ENCODE data around the gene UTP20. TPM values are rescaled to one million over a fixed set of nuclear protein-coding genes. Genes with fewer than 3 reads are reported as not detected.

The UTP20 gene
- total RNA-seq, 1 donor from 2014 or later, result 7.5 TPM

GRCh38 chr12:101322480-101322879 lies 42.6 kb downstream of the UTP20 start:
- Histone ChIP-seq H3K4me3 (no peak overlapping the region), H3K9me3 (replicated peaks) (no peaks in the 10 kb centered on the region), H3K36me3 (peaks cover 70% of the 10 kb centered on the region), H3K27ac (replicated peaks) (no peak overlapping the region), H3K4me1 (no peaks in the 10 kb centered on the region), H3K27me3 (ENCODE audit: low read depth) (no peaks in the 10 kb centered on the region)
- no peak for DNase-seq
- TF ChIP-seq CTCF (IDR thresholded peaks at IDR 0.05; ENCODE audit: borderline replicate concordance), result no peak
- intact Hi-C loops (cut with micrococcal nuclease), result no loop called here

- Histone ChIP-seq H3K4me1 (no peaks in the 10 kb centered on the region), H3K4me3 (no peak overlapping the region), H3K36me3 (peaks cover 71% of the 10 kb centered on the region), H3K27ac (replicated peaks) (no peak overlapping the region), H3K9me3 (replicated peaks) (no peaks in the 10 kb centered on the region), H3K27me3 (ENCODE audit: low read depth) (no peaks in the 10 kb centered on the region)
- intact Hi-C loops (cut with micrococcal nuclease), result no loop called here
- TF ChIP-seq CTCF (IDR thresholded peaks at IDR 0.05; ENCODE audit: borderline replicate concordance), result no peak
- DNase-seq, result no peak
Measured at GRCh38 chr12:101323255-101323654, 43.4 kb downstream of the UTP20 start.

GRCh38 chr12:101325590-101325989 lies 45.7 kb downstream of the UTP20 start:
- Histone ChIP-seq H3K4me1 (no peaks in the 10 kb centered on the region), H3K27me3 (ENCODE audit: low read depth) (no peaks in the 10 kb centered on the region), H3K36me3 (peaks cover 72% of the 10 kb centered on the region), H3K4me3 (no peak overlapping the region), H3K9me3 (replicated peaks) (no peaks in the 10 kb centered on the region), H3K27ac (replicated peaks) (no peak overlapping the region)
- DNase-seq, result no peak
- intact Hi-C loops (cut with micrococcal nuclease), result no loop called here
- no peak for TF ChIP-seq CTCF (IDR thresholded peaks at IDR 0.05; ENCODE audit: borderline replicate concordance)

GRCh38 chr12:101327051-101327450 lies 47.1 kb downstream of the UTP20 start:
- DNase-seq, result no peak
- Histone ChIP-seq H3K4me3 (no peak overlapping the region), H3K27ac (replicated peaks) (no peak overlapping the region), H3K36me3 (peaks cover 65% of the 10 kb centered on the region), H3K27me3 (ENCODE audit: low read depth) (no peaks in the 10 kb centered on the region), H3K9me3 (replicated peaks) (no peaks in the 10 kb centered on the region), H3K4me1 (no peaks in the 10 kb centered on the region)
- no peak for TF ChIP-seq CTCF (IDR thresholded peaks at IDR 0.05; ENCODE audit: borderline replicate concordance)
- intact Hi-C loops (cut with micrococcal nuclease), result no loop called here

GRCh38 chr12:101327546-101327945 lies 47.6 kb downstream of the UTP20 start:
- Histone ChIP-seq H3K27ac (replicated peaks) (no peak overlapping the region), H3K4me1 (no peaks in the 10 kb centered on the region), H3K36me3 (peaks cover 61% of the 10 kb centered on the region), H3K9me3 (replicated peaks) (no peaks in the 10 kb centered on the region), H3K4me3 (no peak overlapping the region), H3K27me3 (ENCODE audit: low read depth) (no peaks in the 10 kb centered on the region)
- no peak for DNase-seq
- no peak for TF ChIP-seq CTCF (IDR thresholded peaks at IDR 0.05; ENCODE audit: borderline replicate concordance)
- intact Hi-C loops (cut with micrococcal nuclease), result no loop called here

GRCh38 chr12:101328917-101329316 lies 49.0 kb downstream of the UTP20 start:
- intact Hi-C loops (cut with micrococcal nuclease), result no loop called here
- Histone ChIP-seq H3K9me3 (replicated peaks) (no peaks in the 10 kb centered on the region), H3K4me1 (no peaks in the 10 kb centered on the region), H3K4me3 (no peak overlapping the region), H3K36me3 (peaks cover 70% of the 10 kb centered on the region), H3K27me3 (ENCODE audit: low read depth) (no peaks in the 10 kb centered on the region), H3K27ac (replicated peaks) (no peak overlapping the region)
- no peak for DNase-seq
- TF ChIP-seq CTCF (IDR thresholded peaks at IDR 0.05; ENCODE audit: borderline replicate concordance), result no peak
